Common myeloid progenitor, CD34-positive (primary cell): ENCODE results near the gene LIN54.

Experiments used
- CTCF ChIA-PET: fragments of 350-600 bp; sonication (Branson Sonifier 250); formaldehyde crosslinking; loops from one replicate; lab custom pipeline; 2021; ENCODE audit warnings: antibody characterized with exemption; lab: Charles Lee
- POLR2A ChIA-PET: fragments of 350-600 bp; sonication (Branson Sonifier 250); formaldehyde crosslinking; loops from one replicate; lab custom pipeline; 2021; ENCODE audit warnings: antibody characterized with exemption; lab: Charles Lee
- DNase-seq, 3 donors: peaks; one replicate each; pipeline versions ENCODE4 v3.0.0 to v3.0.0-alpha.2; 2013
- H3K27ac ChIP-seq, 2 experiments: 1 replicate in 1 of 2; 2 replicates in 1 of 2; pipeline ENCODE4 v1.7.0; 2013; ENCODE audit warnings: inconsistent platforms in 2 of 2, low read length in 2 of 2, mild to moderate bottlenecking in 2 of 2, low read depth in 1 of 2, moderate library complexity in 1 of 2; ENCODE audit not compliant: severe bottlenecking in 2 of 2, insufficient read depth in 1 of 2, poor library complexity in 1 of 2
- H3K27me3 ChIP-seq, 5 experiments: replicated peaks in 2 of 5; 1 replicate in 3 of 5; 2 replicates in 2 of 5; pipeline versions ENCODE4 v1.6.1 to v1.7.0; 2013; ENCODE audit warnings: low read length in 4 of 5, mild to moderate bottlenecking in 2 of 5, moderate library complexity in 2 of 5, inconsistent platforms in 1 of 5; ENCODE audit not compliant: insufficient read depth in 5 of 5, control insufficient read depth in 4 of 5
- H3K36me3 ChIP-seq, 4 experiments: 1 replicate in 2 of 4; 2 replicates in 2 of 4; pipeline versions ENCODE4 v1.6.1 to v1.7.0; 2013; ENCODE audit warnings: low read length in 3 of 4, control low read depth in 1 of 4, mild to moderate bottlenecking in 1 of 4; ENCODE audit not compliant: control insufficient read depth in 4 of 4, insufficient read depth in 4 of 4
- H3K4me1 ChIP-seq, 4 experiments: 1 replicate in 3 of 4; 2 replicates in 1 of 4; pipeline versions ENCODE4 v1.6.1 to v1.7.1; 2013; ENCODE audit warnings: low read length in 3 of 4, mild to moderate bottlenecking in 3 of 4, control low read depth in 1 of 4, inconsistent platforms in 1 of 4, moderate library complexity in 1 of 4; ENCODE audit not compliant: control insufficient read depth in 4 of 4, insufficient read depth in 4 of 4; ENCODE audit errors: control extremely low read depth in 1 of 4
- H3K4me3 ChIP-seq, 7 experiments: 1 replicate in 4 of 7; 2 replicates in 3 of 7; pipeline versions ENCODE4 v1.5.1 to v1.7.0; 2013; ENCODE audit warnings: mild to moderate bottlenecking in 7 of 7, low read length in 6 of 7, moderate library complexity in 6 of 7, inconsistent platforms in 2 of 7, low read depth in 2 of 7, control low read depth in 1 of 7; ENCODE audit not compliant: insufficient read depth in 4 of 7, control insufficient read depth in 1 of 7; ENCODE audit errors: extremely low read depth in 1 of 7
- H3K9me3 ChIP-seq, 5 experiments: 1 replicate in 4 of 5; 2 replicates in 1 of 5; pipeline versions ENCODE4 v1.6.1 to v1.7.1; 2013; ENCODE audit warnings: low read length in 4 of 5, mild to moderate bottlenecking in 2 of 5, inconsistent platforms in 1 of 5, low read depth in 1 of 5, moderate library complexity in 1 of 5; ENCODE audit not compliant: control insufficient read depth in 4 of 5, insufficient read depth in 2 of 5; ENCODE audit errors: control extremely low read depth in 1 of 5
- WGBS: methylation state at CpG from one replicate; pipeline ENCODE4 v1.1.5; 2013; ENCODE audit not compliant: insufficient coverage; 5-methylcytosine and 5-hydroxymethylcytosine counted together

The LIN54 gene

DNA sequence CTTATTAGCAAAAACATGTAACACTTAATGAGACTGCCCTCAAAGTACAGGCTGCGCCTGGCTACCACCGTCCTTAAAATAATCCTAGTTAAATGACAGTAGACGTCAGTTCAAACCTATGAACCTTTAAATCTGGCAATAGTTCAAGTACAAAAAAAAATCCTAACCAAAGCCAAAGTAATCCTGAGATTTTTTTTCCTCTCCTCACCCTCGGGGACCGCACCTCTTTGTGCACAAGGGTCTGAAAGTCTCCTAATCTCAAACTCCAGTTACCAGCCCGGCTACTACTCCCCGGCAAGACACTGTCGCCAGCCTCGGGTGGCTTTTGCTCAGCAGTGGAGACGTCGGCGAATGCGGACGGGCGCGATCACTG, 120.1 kb downstream of the LIN54 start:
- H3K4me3 ChIP-seq, result peak overlapping the region; percentile 82 to 100 (median 96)
- peaks cover 7 to 29% (median 16%) of the 10 kb centered on the region in 4 experiments for H3K36me3 ChIP-seq
- no peaks in the 10 kb centered on the region for H3K27me3 ChIP-seq
- no peaks in the 10 kb centered on the region for H3K9me3 ChIP-seq
- 0% methylated on average over 16 of the region's 16 CpGs for WGBS
- peak overlapping the region; percentile 92 to 96 for H3K27ac ChIP-seq
- no peak for DNase-seq
- ChIA-PET CTCF (no interaction called here), POLR2A (interaction anchor here (0.6 kb wide), 1 partner anchor 12 kb away, joined by 3 read pairs; no protein-coding TSS in a partner anchor)
- H3K4me1 ChIP-seq, result peaks cover 16 to 20% (median 18%) of the 10 kb centered on the region in 4 experiments

DNA sequence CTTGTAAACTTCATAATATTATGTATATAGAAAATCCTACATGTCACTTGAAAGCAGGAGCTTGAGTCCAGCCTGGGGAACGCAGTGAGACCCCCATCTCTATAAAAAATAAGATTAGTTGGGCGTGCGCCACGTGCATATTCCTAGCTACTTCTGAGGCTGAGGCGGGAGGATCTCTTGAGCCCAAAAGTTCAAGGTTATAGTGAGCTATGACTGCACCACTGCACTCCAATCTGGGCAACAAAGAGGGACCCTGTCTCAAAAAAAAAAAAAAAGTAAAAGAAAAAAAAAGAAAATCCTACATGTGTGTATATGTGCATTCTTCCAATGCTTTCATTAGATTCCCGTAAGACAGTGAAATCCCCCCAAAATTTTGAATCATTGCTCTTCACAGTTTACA, 121.3 kb downstream of the LIN54 start:
- Histone ChIP-seq H3K4me1 (peaks cover 16 to 20% (median 18%) of the 10 kb centered on the region in 4 experiments), H3K4me3 (peak overlapping the region in 6 of 7 experiments; percentile 82 to 100 (median 96)), H3K36me3 (peaks cover 5 to 19% (median 12%) of the 10 kb centered on the region in 4 experiments), H3K27me3 (no peaks in the 10 kb centered on the region), H3K9me3 (no peaks in the 10 kb centered on the region), H3K27ac (peak overlapping the region in 1 of 2 experiments; percentile 96)
- WGBS, result 100% methylated on average over 2 of the region's 6 CpGs
- DNase-seq, result no peak
- POLR2A ChIA-PET, result interaction anchor here (0.7 kb wide), 1 partner anchor 37 kb away, joined by 4 read pairs; no protein-coding TSS in a partner anchor
- CTCF ChIA-PET, result interaction anchor here (0.7 to 3.1 kb wide), 4 partner anchors 10 to 39 kb away, joined by 3 to 12 read pairs (median 4); partner anchors contain the start of gene THAP9

DNA sequence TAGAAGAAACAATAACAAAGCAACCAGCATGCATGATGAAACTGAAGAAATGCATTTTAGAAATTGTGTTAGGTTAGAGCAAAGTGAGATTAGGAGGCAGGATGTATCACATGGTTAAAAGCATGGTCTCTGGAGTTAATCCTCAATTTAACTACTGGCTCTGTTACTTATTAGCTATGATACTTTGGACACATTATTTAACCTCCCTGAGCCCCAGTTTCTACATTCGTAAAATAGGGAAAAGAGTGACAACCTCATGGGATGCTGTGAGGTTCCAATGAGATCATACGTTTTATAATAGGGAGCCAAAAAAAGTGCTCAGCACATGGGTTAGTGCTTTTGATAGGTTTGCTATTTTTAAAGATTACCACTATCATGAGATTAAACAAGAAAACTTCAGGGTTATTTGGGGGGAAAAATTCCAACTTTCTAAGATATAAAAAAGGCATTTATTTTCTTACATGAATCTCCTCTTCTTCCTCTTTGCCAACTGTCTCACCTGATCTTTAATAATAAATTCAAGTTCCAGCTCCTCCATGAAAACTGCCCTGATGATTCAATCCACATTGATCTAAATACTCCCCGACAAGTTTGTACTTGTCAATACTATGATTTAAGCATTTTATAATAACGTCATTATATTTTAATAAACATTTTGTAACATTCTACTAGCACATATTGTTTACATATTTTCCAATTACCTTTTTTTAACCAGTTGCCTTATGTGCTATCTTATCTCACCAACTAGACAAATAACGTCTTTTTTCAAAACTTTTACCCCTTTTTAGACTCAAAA, 124.3 kb downstream of the LIN54 start:
- Histone ChIP-seq H3K4me3 (no peak overlapping the region), H3K4me1 (peaks cover 9 to 12% (median 11%) of the 10 kb centered on the region in 4 experiments), H3K27me3 (no peaks in the 10 kb centered on the region), H3K36me3 (peaks cover 0 to 5% (median 2%) of the 10 kb centered on the region in 4 experiments), H3K9me3 (no peaks in the 10 kb centered on the region), H3K27ac (no peak overlapping the region)
- POLR2A ChIA-PET, result no interaction called here
- CTCF ChIA-PET, result interaction anchor here (1.2 to 3.1 kb wide), 3 partner anchors 11 to 14 kb away, joined by 4 to 12 read pairs (median 4); partner anchors contain the start of gene THAP9
- DNase-seq, result no peak
- 100% methylated on average over 1 of the region's 5 CpGs for WGBS

DNA sequence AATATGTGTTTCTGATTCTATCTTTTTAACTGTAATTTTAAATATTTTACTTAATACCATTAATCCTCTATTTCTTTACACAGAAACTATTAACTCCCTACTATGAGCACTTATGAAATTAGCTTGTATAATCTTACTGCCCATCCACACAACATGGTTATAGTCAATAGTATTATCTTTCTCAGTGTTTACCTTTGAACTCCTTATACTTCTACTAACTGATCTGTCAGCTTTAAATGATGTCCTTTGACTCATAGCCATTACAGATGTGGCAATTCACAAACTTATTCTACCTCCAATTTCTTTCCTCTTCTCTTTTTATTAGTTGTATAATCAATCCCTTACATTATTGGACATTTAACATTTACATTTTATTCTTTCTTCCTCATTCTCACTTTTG, 125.2 kb downstream of the LIN54 start:
- CTCF ChIA-PET, result interaction anchor here (1.1 to 1.8 kb wide), 2 partner anchors 20 to 31 kb away, joined by 3 to 5 read pairs; no protein-coding TSS in a partner anchor
- POLR2A ChIA-PET, result interaction anchor here (0.6 kb wide), 1 partner anchor 237 kb away, joined by 4 read pairs; no protein-coding TSS in a partner anchor

More for the DNA sequence above, 125.2 kb downstream of the LIN54 start:
- H3K36me3 ChIP-seq, result peaks cover 0 to 7% (median 4%) of the 10 kb centered on the region in 4 experiments
- peaks cover 9 to 12% (median 10%) of the 10 kb centered on the region in 4 experiments for H3K4me1 ChIP-seq
- no peak for DNase-seq
- H3K9me3 ChIP-seq, result no peaks in the 10 kb centered on the region
- no peak overlapping the region for H3K4me3 ChIP-seq
- H3K27ac ChIP-seq, result no peak overlapping the region
- H3K27me3 ChIP-seq, result no peaks in the 10 kb centered on the region
